ENCODE measurements around the gene CHCHD3. TPM values are rescaled to one million over a fixed set of nuclear protein-coding genes. Genes with fewer than 3 reads are reported as not detected.
"Not testable (repeated sequence)": the region's sequence is repeated elsewhere in the genome, so short reads cannot be mapped to it uniquely, and the experiment has no call there.

Gene CHCHD3
- total RNA-seq, 2 experiments from 2014 or later: 39.0 to 41.5 TPM

DNA sequence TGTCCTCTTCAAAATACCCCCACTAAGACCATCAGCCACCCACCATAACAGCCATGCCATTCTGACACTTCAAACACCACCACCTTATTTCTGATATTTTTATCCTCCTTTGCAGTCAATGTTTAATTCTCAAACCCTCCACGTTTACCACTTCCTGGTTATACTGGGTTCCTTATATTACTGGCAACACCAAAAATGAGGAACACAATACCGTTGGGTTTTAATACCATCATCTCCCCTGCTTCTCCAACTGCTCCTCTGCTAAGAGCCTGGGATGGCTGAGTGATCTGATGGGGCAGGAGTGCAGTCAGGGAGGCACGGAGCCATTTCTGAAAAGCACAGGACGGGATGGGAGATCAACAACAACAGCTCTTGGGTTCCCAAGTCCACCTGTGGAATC is 140.5 kb downstream of the CHCHD3 start:
- ChIA-PET CTCF (no interaction called here), POLR2A (no interaction called here)
- Mint-ChIP-seq H3K9me3 (no peaks in the 10 kb centered on the region), H3K4me1 (peaks cover 2% of the 10 kb centered on the region), H3K4me3 (no peak overlapping the region), H3K27me3 (no peaks in the 10 kb centered on the region), H3K27ac (no peak overlapping the region), H3K36me3 (ENCODE audit: low read depth) (peaks cover 5% of the 10 kb centered on the region)
- no peak for DNase-seq

DNA sequence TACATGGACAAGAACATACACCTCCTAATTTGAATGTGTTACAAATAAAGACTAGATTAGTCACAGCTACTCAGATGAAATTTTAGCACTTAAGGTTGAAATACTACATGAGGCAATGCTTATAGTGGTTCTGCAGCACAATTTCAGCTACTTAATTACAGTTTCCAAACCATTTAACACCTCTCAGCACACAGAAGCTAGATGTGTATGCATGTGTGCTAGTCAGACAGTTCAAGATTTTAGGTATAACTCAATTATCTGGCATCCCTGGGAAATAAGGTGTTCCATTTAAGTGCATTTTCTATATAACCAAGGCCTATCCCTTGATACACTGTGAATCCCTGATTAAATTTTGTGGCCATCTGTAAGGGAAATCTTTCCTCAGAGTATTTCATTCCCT is 141.8 kb downstream of the CHCHD3 start:
- no peaks in the 10 kb centered on the region for H3K9me3 Mint-ChIP-seq
- ChIA-PET CTCF (no interaction called here), POLR2A (no interaction called here)
- H3K4me3 Mint-ChIP-seq: no peak overlapping the region
- H3K27me3 Mint-ChIP-seq: no peaks in the 10 kb centered on the region
- DNase-seq: no peak
- H3K27ac Mint-ChIP-seq: no peak overlapping the region
- peaks cover 2% of the 10 kb centered on the region for H3K4me1 Mint-ChIP-seq
- H3K36me3 Mint-ChIP-seq (ENCODE audit: low read depth): peaks cover 11% of the 10 kb centered on the region

DNA sequence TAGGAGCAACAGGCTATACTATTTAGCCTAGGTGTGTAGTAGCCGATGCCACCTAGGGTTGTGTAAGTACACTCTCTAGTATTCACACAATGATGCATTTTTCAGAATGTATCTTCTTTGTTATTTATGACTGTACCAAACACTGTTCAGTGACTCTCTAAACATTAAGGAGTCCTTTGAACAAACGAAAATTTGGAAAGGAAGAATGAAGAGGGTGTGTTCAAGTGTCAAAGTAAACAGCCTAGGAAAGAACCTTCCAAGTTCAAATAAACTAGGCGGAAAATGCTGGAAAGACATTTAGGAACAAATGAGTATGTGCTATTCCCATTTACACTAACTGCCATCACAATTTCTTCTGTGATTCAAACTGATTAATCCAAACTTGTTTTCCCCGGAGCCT is 142.4 kb downstream of the CHCHD3 start:
- ChIA-PET CTCF (no interaction called here), POLR2A (no interaction called here)
- no peaks in the 10 kb centered on the region for H3K27me3 Mint-ChIP-seq
- no peak overlapping the region for H3K4me3 Mint-ChIP-seq
- H3K36me3 Mint-ChIP-seq (ENCODE audit: low read depth): peaks cover 11% of the 10 kb centered on the region
- H3K4me1 Mint-ChIP-seq: peaks cover 2% of the 10 kb centered on the region
- no peak overlapping the region for H3K27ac Mint-ChIP-seq
- H3K9me3 Mint-ChIP-seq: no peaks in the 10 kb centered on the region
- no peak for DNase-seq

DNA sequence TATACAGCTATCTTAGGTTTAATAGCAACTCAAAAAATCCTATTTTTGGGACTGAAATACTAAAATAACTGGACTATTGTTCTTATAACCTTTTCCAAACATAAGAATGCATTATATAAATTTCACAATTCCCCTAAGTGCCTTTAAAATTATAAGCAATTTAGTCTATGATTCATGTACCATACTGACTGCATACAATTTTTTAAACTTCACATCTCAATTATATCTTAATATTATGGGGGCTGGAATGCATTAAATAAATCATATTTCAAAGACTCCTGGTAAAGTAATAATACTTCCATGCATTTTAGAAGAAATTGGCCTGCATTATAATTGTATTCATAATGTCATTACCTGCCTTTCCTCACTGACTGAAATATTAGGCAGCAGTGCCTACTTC is 144.6 kb downstream of the CHCHD3 start:
- peaks cover 12% of the 10 kb centered on the region for H3K4me1 Mint-ChIP-seq
- no peak for DNase-seq
- H3K36me3 Mint-ChIP-seq (ENCODE audit: low read depth): peaks cover 11% of the 10 kb centered on the region
- ChIA-PET POLR2A (no interaction called here), CTCF (no interaction called here)
- no peaks in the 10 kb centered on the region for H3K9me3 Mint-ChIP-seq
- H3K27me3 Mint-ChIP-seq: no peaks in the 10 kb centered on the region
- H3K4me3 Mint-ChIP-seq: no peak overlapping the region
- H3K27ac Mint-ChIP-seq: no peak overlapping the region

DNA sequence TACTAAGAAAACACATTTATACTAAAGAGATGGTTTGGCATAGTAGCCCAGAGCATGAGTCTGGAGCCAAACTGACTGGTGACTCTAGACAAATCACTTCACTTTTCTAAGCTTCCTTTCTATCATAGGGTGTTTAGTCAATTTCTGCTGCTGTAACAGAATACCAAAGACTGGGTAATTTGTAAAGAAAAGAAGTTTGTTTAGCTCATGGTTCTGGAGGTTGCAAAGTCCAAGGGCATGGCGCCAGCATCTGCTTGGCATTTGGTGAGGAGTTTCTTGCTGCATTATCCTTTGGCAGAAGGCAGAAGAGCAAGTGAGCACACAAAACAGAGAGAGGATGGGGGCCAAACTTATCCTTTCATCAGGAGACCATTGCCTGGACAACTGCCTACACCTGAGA is 146.3 kb downstream of the CHCHD3 start:
- ChIA-PET POLR2A (no interaction called here), CTCF (interaction anchor here (0.6 kb wide), 1 partner anchor 34 kb away, joined by 3 read pairs; no protein-coding TSS in a partner anchor)
- H3K27me3 Mint-ChIP-seq: no peaks in the 10 kb centered on the region
- H3K27ac Mint-ChIP-seq: no peak overlapping the region
- H3K4me3 Mint-ChIP-seq: no peak overlapping the region
- H3K36me3 Mint-ChIP-seq (ENCODE audit: low read depth): peaks cover 14% of the 10 kb centered on the region
- DNase-seq: no peak
- peaks cover 14% of the 10 kb centered on the region for H3K4me1 Mint-ChIP-seq
- no peaks in the 10 kb centered on the region for H3K9me3 Mint-ChIP-seq

DNA sequence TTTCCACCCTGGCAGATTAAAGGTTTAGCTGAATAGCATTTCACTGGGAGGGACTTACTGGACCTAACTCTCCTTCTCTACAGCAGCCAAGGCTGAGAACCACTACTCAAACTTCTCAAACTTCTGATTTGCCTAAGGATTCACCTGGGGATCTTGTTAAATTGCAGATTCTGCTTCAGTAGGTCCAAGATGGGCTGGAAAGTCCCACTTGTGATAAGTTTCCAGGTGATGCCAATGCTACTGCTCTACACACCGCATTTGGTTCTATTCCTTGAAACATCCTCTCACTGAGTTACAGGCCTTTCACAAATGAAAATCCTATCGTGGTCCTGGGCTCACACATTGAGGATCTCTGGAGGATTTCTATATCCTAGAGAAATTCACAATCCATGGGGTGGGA is 147.9 kb downstream of the CHCHD3 start:
- H3K4me3 Mint-ChIP-seq: no peak overlapping the region
- H3K36me3 Mint-ChIP-seq (ENCODE audit: low read depth): peaks cover 17% of the 10 kb centered on the region
- no peaks in the 10 kb centered on the region for H3K27me3 Mint-ChIP-seq
- H3K4me1 Mint-ChIP-seq: peaks cover 14% of the 10 kb centered on the region
- ChIA-PET CTCF (no interaction called here), POLR2A (no interaction called here)
- no peak overlapping the region for H3K27ac Mint-ChIP-seq
- H3K9me3 Mint-ChIP-seq: no peaks in the 10 kb centered on the region
- DNase-seq: no peak

DNA sequence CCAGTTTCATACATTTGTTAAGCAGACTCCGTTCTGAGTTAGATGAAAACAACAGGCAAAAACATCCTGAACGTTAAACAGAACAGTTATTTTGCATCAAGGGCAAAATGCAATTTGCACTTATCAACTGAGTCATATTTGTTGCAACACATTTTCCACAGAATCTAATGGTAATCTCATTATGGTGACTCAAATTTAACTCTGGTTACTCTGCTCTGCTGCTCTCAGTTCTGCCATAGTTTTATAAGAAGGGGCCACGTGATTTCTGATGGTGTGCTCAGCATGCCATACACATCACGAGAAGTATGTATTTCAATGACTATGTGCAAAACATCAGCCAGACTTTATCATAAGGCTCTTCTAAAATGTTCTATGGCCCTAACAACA is 148.8 kb downstream of the CHCHD3 start:
- Mint-ChIP-seq H3K4me3 (no peak overlapping the region), H3K36me3 (ENCODE audit: low read depth) (peaks cover 15% of the 10 kb centered on the region), H3K9me3 (no peaks in the 10 kb centered on the region), H3K4me1 (peaks cover 14% of the 10 kb centered on the region), H3K27ac (peak overlapping the region; percentile 18), H3K27me3 (no peaks in the 10 kb centered on the region)
- CTCF ChIA-PET: no interaction called here
- POLR2A ChIA-PET: no interaction called here
- DNase-seq: no peak

DNA sequence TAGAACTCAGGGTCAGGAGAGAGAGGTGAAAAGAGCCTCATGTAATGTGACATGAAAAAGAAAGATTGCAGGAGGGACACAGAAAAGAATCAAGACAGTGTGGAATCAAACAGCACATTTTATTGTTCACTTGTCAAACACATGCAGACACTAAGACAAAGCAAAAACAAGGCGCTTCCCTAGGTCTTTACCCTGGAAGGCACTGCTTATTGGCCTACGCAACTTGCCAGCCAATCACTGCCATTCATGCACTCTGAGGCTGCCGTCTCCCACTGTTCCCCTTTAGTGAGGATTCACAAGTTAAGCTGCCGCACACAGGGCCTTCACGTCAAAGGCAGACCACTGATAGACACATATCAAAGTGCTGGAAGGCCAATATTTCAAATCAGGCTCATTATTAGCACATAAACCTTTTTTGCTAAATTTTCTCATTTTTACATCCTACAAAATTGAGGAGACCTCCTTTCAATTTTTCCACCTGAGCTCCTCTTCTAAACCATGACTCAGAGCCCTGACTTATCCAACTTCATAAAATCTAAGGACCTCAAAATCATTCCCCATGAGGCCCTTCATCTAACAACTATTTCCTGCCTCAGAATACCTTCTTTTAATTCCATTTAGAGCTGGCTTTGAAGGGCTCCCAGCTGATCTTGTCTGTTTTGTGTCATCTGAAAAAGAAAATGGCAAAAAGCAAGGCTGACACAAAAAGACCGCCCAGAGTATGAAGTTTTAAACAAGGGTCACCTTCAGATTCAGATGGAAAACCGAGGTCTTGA is 149.4 kb downstream of the CHCHD3 start:
- CTCF ChIA-PET: no interaction called here
- no peak overlapping the region for H3K4me3 Mint-ChIP-seq
- H3K27ac Mint-ChIP-seq: peak overlapping the region; percentile 18
- peaks cover 14% of the 10 kb centered on the region for H3K4me1 Mint-ChIP-seq
- peaks cover 15% of the 10 kb centered on the region for H3K36me3 Mint-ChIP-seq (ENCODE audit: low read depth)
- H3K9me3 Mint-ChIP-seq: no peaks in the 10 kb centered on the region
- no peaks in the 10 kb centered on the region for H3K27me3 Mint-ChIP-seq
- POLR2A ChIA-PET: no interaction called here
- DNase-seq: no peak

DNA sequence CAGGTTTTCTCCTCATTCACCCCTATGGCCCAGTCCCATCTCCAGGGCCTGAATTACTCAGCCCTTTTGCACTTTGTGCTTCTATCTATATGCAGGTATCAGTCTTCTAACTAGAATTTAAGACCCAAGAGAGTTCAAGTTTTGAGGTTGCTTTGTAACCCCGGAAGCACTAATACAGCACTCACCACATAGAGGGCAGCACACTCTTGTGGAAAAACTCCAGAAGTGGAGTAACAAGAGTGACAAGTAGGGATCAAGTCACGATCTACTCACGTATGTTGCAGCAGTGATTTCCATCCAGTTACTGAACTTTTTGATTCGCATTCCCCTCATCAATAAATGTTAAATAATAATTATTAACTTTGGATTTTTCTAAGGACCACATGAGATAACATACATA is 151.0 kb downstream of the CHCHD3 start:
- no peaks in the 10 kb centered on the region for H3K9me3 Mint-ChIP-seq
- no peaks in the 10 kb centered on the region for H3K27me3 Mint-ChIP-seq
- peaks cover 11% of the 10 kb centered on the region for H3K36me3 Mint-ChIP-seq (ENCODE audit: low read depth)
- no peak overlapping the region for H3K27ac Mint-ChIP-seq
- peaks cover 14% of the 10 kb centered on the region for H3K4me1 Mint-ChIP-seq
- DNase-seq: no peak
- POLR2A ChIA-PET: no interaction called here
- CTCF ChIA-PET: no interaction called here
- H3K4me3 Mint-ChIP-seq: no peak overlapping the region

DNA sequence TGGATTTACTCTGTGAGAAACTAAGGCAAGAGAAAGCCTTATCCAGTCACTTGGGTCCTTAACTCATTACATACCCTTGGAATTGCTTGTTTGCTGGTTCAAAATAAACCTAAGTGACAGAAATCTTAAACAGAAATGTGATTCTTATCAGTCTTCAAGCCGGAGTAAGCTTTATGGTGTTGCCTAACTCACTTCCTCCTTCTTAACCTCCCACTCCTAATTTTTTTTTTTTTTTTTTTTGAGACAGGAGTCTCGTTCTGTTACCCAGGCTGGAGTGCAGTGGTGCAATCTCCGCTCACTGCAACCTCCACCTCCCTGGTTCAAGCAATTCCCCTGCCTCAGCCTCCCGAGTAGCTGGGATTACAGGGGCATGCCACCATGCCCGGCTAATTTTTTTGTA is 151.9 kb downstream of the CHCHD3 start:
- peaks cover 11% of the 10 kb centered on the region for H3K36me3 Mint-ChIP-seq (ENCODE audit: low read depth)
- CTCF ChIA-PET: not testable (repeated sequence)

DNA sequence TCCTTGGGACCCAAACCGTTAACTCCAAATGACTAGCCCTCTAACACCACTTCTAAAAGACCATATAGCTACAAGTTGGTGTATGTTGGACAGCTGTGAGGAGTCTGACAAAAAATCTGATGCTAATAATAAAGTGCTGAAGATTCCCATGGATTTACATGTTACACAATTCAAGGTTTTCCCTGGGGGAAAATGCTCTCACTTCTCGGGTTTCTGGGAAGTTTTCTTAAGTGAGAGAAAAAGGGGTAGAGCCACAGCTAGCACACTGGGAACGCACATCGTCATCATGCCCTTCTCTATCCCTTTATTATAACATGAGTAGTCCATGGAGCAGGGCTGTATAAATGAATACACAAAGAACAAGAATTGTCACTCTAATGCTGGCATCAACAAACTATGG is 162.1 kb downstream of the CHCHD3 start:
- Mint-ChIP-seq H3K36me3 (ENCODE audit: low read depth) (peaks cover 9% of the 10 kb centered on the region), H3K4me1 (no peaks in the 10 kb centered on the region), H3K9me3 (no peaks in the 10 kb centered on the region), H3K27ac (no peak overlapping the region), H3K27me3 (no peaks in the 10 kb centered on the region), H3K4me3 (no peak overlapping the region)
- no peak for DNase-seq
- CTCF ChIA-PET: no interaction called here
- POLR2A ChIA-PET: no interaction called here

More for the DNA sequence above, 151.9 kb downstream of the CHCHD3 start:
- peaks cover 14% of the 10 kb centered on the region for H3K4me1 Mint-ChIP-seq
- H3K27ac Mint-ChIP-seq, H3K4me3 Mint-ChIP-seq, DNase-seq, H3K9me3 Mint-ChIP-seq, H3K27me3 Mint-ChIP-seq, POLR2A ChIA-PET: not testable (repeated sequence)

DNA sequence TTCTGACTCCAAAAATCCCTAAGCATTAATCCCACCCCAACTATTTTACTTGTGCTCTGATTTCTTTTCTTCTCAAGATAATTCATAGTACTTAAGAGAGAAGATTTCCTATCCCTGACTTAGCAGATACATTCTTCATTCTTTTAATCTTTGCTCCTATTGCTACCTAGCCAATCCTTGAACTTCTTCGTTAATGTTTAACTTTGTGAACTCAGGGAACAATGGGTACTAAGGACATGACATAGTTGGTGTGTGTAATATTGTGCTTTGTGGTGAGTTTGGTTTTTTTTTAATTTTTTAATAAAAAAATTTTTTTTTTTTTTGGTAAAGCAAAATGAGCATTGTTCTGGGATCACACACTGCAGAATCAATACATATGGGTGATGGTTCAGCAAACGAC is 166.2 kb downstream of the CHCHD3 start:
- ChIA-PET CTCF (no interaction called here), POLR2A (no interaction called here)
- H3K36me3 Mint-ChIP-seq (ENCODE audit: low read depth): peaks cover 6% of the 10 kb centered on the region
- no peak overlapping the region for H3K4me3 Mint-ChIP-seq
- no peaks in the 10 kb centered on the region for H3K4me1 Mint-ChIP-seq
- H3K27ac Mint-ChIP-seq: no peak overlapping the region
- DNase-seq: no peak
- no peaks in the 10 kb centered on the region for H3K27me3 Mint-ChIP-seq
- no peaks in the 10 kb centered on the region for H3K9me3 Mint-ChIP-seq

DNA sequence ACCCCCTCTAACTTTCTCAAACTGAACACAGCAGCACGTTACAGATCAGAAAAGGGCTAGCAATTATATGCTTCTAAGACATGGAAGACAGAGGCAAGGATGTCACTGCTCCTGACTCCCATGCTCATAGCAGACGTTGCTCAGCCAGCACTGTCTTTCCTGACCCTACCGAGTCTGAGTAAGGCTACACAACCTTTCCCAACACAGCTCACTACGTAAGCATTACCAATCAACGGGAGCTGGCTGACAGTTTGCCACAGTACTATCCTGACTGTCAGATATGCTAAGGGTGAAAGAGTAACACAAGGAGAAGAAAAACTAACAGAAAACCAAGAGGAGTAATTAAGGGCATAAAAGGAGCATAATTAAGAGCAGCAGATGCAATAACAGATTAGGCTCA is 171.2 kb downstream of the CHCHD3 start:
- POLR2A ChIA-PET: no interaction called here
- Mint-ChIP-seq H3K4me1 (no peaks in the 10 kb centered on the region), H3K36me3 (ENCODE audit: low read depth) (peaks cover 6% of the 10 kb centered on the region), H3K27me3 (no peaks in the 10 kb centered on the region), H3K4me3 (no peak overlapping the region), H3K27ac (no peak overlapping the region), H3K9me3 (no peaks in the 10 kb centered on the region)
- CTCF ChIA-PET: no interaction called here
- no peak for DNase-seq

DNA sequence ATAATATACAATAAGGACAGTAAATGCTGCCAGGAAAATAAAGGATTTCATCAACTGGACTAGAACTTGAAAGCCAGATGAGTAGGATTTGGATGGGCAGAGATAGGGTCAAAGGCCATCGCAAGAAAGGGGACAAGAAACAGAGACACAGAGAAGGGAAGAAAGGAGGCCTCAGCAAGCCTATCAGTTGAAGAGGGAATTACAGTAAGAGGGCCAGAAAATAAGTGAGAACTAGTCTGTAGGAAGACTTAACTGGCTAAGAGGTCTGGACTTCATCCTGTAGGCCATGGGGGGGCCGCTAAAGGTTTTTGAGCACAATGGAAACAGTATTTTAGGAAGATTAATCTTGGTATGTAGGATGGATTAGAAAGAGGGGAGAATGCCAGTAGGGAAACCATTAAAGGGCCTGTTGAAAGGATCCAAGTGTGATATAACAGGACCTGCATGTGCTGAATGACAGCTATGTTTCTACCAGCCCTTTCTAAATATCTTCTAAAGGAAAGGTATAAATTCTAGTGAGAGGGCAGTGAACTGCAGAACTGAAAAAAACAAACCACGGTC is 174.4 kb downstream of the CHCHD3 start:
- POLR2A ChIA-PET: no interaction called here
- peaks cover 8% of the 10 kb centered on the region for H3K4me1 Mint-ChIP-seq
- no peak overlapping the region for H3K4me3 Mint-ChIP-seq
- no peaks in the 10 kb centered on the region for H3K9me3 Mint-ChIP-seq
- no peak overlapping the region for H3K27ac Mint-ChIP-seq
- no peaks in the 10 kb centered on the region for H3K36me3 Mint-ChIP-seq (ENCODE audit: low read depth)
- CTCF ChIA-PET: no interaction called here
- H3K27me3 Mint-ChIP-seq: no peaks in the 10 kb centered on the region
- DNase-seq: no peak

Measured in activated CD4-positive, alpha-beta memory T cell treated with anti-CD3 and anti-CD28 coated beads, Interleukin-2, amount 10 ng/mL, durations not matched to agents 7 days and 5 days (primary cell).